ENCODE measurements around the gene A1CF. TPM values are rescaled to one million over a fixed set of nuclear protein-coding genes. Genes with fewer than 3 reads are reported as not detected.
"Not testable (repeated sequence)": the region's sequence is repeated elsewhere in the genome, so short reads cannot be mapped to it uniquely, and the experiment has no call there.

Gene A1CF
- polyA plus RNA-seq, 1 donor from 2014 or later = not detected

- H3K4me1 Mint-ChIP-seq = no peaks in the 10 kb centered on the region
- peaks cover 0 to 3% (median 0%) of the 10 kb centered on the region in 3 donors for H3K9me3 Mint-ChIP-seq
- no peak overlapping the region for H3K4me3 Mint-ChIP-seq
- H3K27ac Mint-ChIP-seq = no peak overlapping the region
- peaks cover 6% of the 10 kb centered on the region for H3K27me3 Mint-ChIP-seq
- peaks cover 1% of the 10 kb centered on the region for H3K36me3 Mint-ChIP-seq
Observed at GRCh38 chr10:50884302-50884701, 1.1 kb downstream of the A1CF start.

- peaks cover 1% of the 10 kb centered on the region for H3K36me3 Mint-ChIP-seq
- peaks cover 0 to 3% (median 0%) of the 10 kb centered on the region in 3 donors for H3K9me3 Mint-ChIP-seq
- H3K4me1 Mint-ChIP-seq = no peaks in the 10 kb centered on the region
- no peak overlapping the region for H3K27ac Mint-ChIP-seq
- H3K27me3 Mint-ChIP-seq = peaks cover 4% of the 10 kb centered on the region
- H3K4me3 Mint-ChIP-seq = no peak overlapping the region
Observed at GRCh38 chr10:50883629-50884028, 1.8 kb downstream of the A1CF start.

- H3K4me1 Mint-ChIP-seq = no peaks in the 10 kb centered on the region
- H3K4me3 Mint-ChIP-seq = no peak overlapping the region
- H3K36me3 Mint-ChIP-seq = peaks cover 1% of the 10 kb centered on the region
- peaks cover 0 to 3% (median 0%) of the 10 kb centered on the region in 3 donors for H3K9me3 Mint-ChIP-seq
- H3K27ac Mint-ChIP-seq = no peak overlapping the region
- H3K27me3 Mint-ChIP-seq = peaks cover 4% of the 10 kb centered on the region
Observed at GRCh38 chr10:50882540-50882983, 2.9 kb downstream of the A1CF start.

- H3K36me3 Mint-ChIP-seq, H3K9me3 Mint-ChIP-seq, H3K4me1 Mint-ChIP-seq, H3K27me3 Mint-ChIP-seq, H3K4me3 Mint-ChIP-seq: not testable (repeated sequence)
- peak overlapping the region in 1 of 3 donors; percentile 57 for H3K27ac Mint-ChIP-seq
Observed at GRCh38 chr10:50881046-50881445, 4.4 kb downstream of the A1CF start.

GRCh38 chr10:50876429-50876828 lies 9.0 kb downstream of the A1CF start:
- Mint-ChIP-seq H3K27me3 (no peaks in the 10 kb centered on the region), H3K36me3 (peaks cover 1% of the 10 kb centered on the region), H3K4me1 (no peaks in the 10 kb centered on the region), H3K4me3 (no peak overlapping the region), H3K27ac (no peak overlapping the region), H3K9me3 (peaks cover 0 to 3% (median 0%) of the 10 kb centered on the region in 3 donors)

- no peak overlapping the region for H3K4me3 Mint-ChIP-seq
- no peaks in the 10 kb centered on the region for H3K4me1 Mint-ChIP-seq
- peaks cover 1% of the 10 kb centered on the region for H3K36me3 Mint-ChIP-seq
- no peaks in the 10 kb centered on the region for H3K27me3 Mint-ChIP-seq
- H3K9me3 Mint-ChIP-seq = peaks cover 0 to 1% (median 0%) of the 10 kb centered on the region in 3 donors
- H3K27ac Mint-ChIP-seq = no peak overlapping the region
Observed at GRCh38 chr10:50874723-50875122, 10.7 kb downstream of the A1CF start.

- peaks cover 10% of the 10 kb centered on the region for H3K27me3 Mint-ChIP-seq
- H3K27ac Mint-ChIP-seq = no peak overlapping the region
- no peaks in the 10 kb centered on the region for H3K4me1 Mint-ChIP-seq
- no peak overlapping the region for H3K4me3 Mint-ChIP-seq
- no peaks in the 10 kb centered on the region for H3K9me3 Mint-ChIP-seq
- H3K36me3 Mint-ChIP-seq = no peaks in the 10 kb centered on the region
Observed at GRCh38 chr10:50866317-50866716, 19.1 kb downstream of the A1CF start.

GRCh38 chr10:50862719-50863118 lies 22.7 kb downstream of the A1CF start:
- Mint-ChIP-seq H3K4me3 (no peak overlapping the region), H3K36me3 (no peaks in the 10 kb centered on the region), H3K27me3 (peaks cover 8% of the 10 kb centered on the region), H3K27ac (no peak overlapping the region), H3K9me3 (no peaks in the 10 kb centered on the region), H3K4me1 (no peaks in the 10 kb centered on the region)

GRCh38 chr10:50861370-50861769 lies 24.1 kb downstream of the A1CF start:
- H3K4me3 Mint-ChIP-seq = no peak overlapping the region
- no peaks in the 10 kb centered on the region for H3K9me3 Mint-ChIP-seq

GRCh38 chr10:50857579-50857978 lies 27.8 kb downstream of the A1CF start:
- no peaks in the 10 kb centered on the region for H3K4me1 Mint-ChIP-seq
- no peaks in the 10 kb centered on the region for H3K36me3 Mint-ChIP-seq
- H3K27ac Mint-ChIP-seq = no peak overlapping the region
- H3K4me3 Mint-ChIP-seq = no peak overlapping the region
- H3K27me3 Mint-ChIP-seq = no peaks in the 10 kb centered on the region
- H3K9me3 Mint-ChIP-seq = no peaks in the 10 kb centered on the region

More at GRCh38 chr10:50861370-50861769, 24.1 kb downstream of the A1CF start:
- Mint-ChIP-seq H3K27me3 (peaks cover 5% of the 10 kb centered on the region), H3K27ac (no peak overlapping the region), H3K36me3 (no peaks in the 10 kb centered on the region), H3K4me1 (no peaks in the 10 kb centered on the region)

GRCh38 chr10:50855461-50855860 lies 30.0 kb downstream of the A1CF start:
- H3K4me1 Mint-ChIP-seq = no peaks in the 10 kb centered on the region
- H3K4me3 Mint-ChIP-seq = no peak overlapping the region
- H3K9me3 Mint-ChIP-seq = no peaks in the 10 kb centered on the region
- H3K27ac Mint-ChIP-seq = no peak overlapping the region
- no peaks in the 10 kb centered on the region for H3K36me3 Mint-ChIP-seq
- no peaks in the 10 kb centered on the region for H3K27me3 Mint-ChIP-seq

- Mint-ChIP-seq H3K27me3 (no peaks in the 10 kb centered on the region), H3K4me1 (no peaks in the 10 kb centered on the region), H3K36me3 (no peaks in the 10 kb centered on the region), H3K9me3 (no peaks in the 10 kb centered on the region), H3K27ac (no peak overlapping the region), H3K4me3 (no peak overlapping the region)
Observed at GRCh38 chr10:50855015-50855414, 30.4 kb downstream of the A1CF start.

- no peaks in the 10 kb centered on the region for H3K4me1 Mint-ChIP-seq
- no peak overlapping the region for H3K4me3 Mint-ChIP-seq
- H3K27me3 Mint-ChIP-seq = no peaks in the 10 kb centered on the region
- H3K27ac Mint-ChIP-seq = no peak overlapping the region
- H3K36me3 Mint-ChIP-seq = no peaks in the 10 kb centered on the region
- H3K9me3 Mint-ChIP-seq = no peaks in the 10 kb centered on the region
Observed at GRCh38 chr10:50853557-50853956, 31.9 kb downstream of the A1CF start.

GRCh38 chr10:50851884-50852671 lies 33.3 kb downstream of the A1CF start:
- Mint-ChIP-seq H3K36me3 (no peaks in the 10 kb centered on the region), H3K4me3 (no peak overlapping the region), H3K27me3 (no peaks in the 10 kb centered on the region), H3K4me1 (no peaks in the 10 kb centered on the region), H3K27ac (no peak overlapping the region), H3K9me3 (no peaks in the 10 kb centered on the region)

GRCh38 chr10:50850578-50851230 lies 34.7 kb downstream of the A1CF start:
- Mint-ChIP-seq H3K4me3 (no peak overlapping the region), H3K9me3 (no peaks in the 10 kb centered on the region), H3K4me1 (no peaks in the 10 kb centered on the region), H3K27me3 (no peaks in the 10 kb centered on the region), H3K36me3 (no peaks in the 10 kb centered on the region), H3K27ac (no peak overlapping the region)

GRCh38 chr10:50846753-50847152 lies 38.7 kb downstream of the A1CF start:
- H3K27me3 Mint-ChIP-seq = no peaks in the 10 kb centered on the region
- no peaks in the 10 kb centered on the region for H3K9me3 Mint-ChIP-seq
- H3K4me3 Mint-ChIP-seq = no peak overlapping the region
- H3K27ac Mint-ChIP-seq = no peak overlapping the region
- no peaks in the 10 kb centered on the region for H3K4me1 Mint-ChIP-seq
- no peaks in the 10 kb centered on the region for H3K36me3 Mint-ChIP-seq
